GM08714 (cell line): ENCODE measurements around the gene DFFA.
"Not testable (repeated sequence)": the region's sequence is repeated elsewhere in the genome, so short reads cannot be mapped to it uniquely, and the experiment has no call there.

ENCODE experiments used
- H3K4me3 ChIP-seq: fragments of 200-500 bp; sonication (Bioruptor generic); 2 replicates; pipeline ENCODE4 v1.5.1; 2014; ENCODE audit warnings: mild to moderate bottlenecking, low read length, inconsistent platforms
- ZNF274 ChIP-seq: IDR thresholded peaks from 2 replicates; pipeline ENCODE4 v1.6.1; 2012; ENCODE audit warnings: mild to moderate bottlenecking, low read depth, low read length

Gene DFFA

DNA sequence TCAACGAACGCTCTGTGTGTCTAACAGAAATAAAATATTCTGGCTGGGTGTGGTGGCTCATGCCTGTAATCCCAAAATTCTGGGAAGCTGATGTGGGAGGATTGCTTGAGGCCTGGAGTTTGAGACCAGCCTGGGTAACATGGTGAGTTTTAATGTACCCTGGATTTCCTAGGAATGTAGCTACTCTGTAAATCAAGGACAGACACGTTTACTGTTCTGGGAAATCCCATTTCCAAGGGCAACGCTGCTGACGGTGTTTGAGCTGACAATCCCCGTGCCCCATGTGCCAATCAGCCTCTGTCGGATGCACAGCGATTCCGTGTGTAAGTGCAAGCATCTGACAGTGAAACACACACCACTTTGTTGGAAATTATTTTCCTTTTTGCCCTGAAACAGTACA is 14.5 kb downstream of the DFFA start:
- TF ChIP-seq ZNF274, result no peak

DNA sequence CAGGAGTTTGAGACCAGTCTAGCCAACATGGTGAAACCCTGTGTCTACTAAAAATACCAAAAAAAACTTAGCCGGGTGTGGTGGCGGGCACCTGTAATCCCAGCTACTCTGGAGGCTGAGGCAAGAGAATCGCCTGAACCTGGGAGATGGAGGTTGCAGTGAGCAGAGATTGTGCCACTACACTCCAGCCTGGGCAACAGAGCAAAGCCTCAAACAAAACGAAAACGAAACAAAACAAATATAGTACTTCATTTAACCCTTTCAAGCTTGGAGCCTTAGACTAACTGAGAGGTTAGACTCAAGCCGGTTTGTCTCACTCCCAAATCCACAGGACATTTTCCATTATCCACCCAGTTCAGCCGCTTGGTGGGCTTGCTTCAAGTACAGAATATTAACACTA is 14.9 kb downstream of the DFFA start:
- H3K4me3 ChIP-seq, result not testable (repeated sequence)

More for the DNA sequence above, 14.5 kb downstream of the DFFA start:
- no peak overlapping the region for H3K4me3 ChIP-seq

DNA sequence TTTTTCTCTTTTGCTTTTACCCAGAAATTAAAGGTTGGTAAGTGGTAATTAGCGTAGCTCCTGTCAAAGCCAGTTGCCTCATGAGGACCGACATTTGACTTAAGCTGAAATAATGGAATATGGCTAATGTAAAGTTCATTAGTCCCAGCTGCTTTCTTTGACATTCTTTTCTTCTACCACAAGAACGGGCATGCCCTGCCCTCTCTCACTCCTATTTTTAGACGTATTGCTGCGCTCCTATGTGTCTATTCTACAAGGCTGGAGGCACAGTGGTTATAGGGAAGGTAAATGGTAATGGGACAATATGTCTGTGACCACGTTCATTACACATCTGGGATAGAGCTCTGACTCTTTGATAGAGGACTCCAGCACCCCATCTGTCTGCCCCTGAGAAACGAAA is 15.7 kb downstream of the DFFA start:
- H3K4me3 ChIP-seq, result no peak overlapping the region
- no peak for TF ChIP-seq ZNF274

DNA sequence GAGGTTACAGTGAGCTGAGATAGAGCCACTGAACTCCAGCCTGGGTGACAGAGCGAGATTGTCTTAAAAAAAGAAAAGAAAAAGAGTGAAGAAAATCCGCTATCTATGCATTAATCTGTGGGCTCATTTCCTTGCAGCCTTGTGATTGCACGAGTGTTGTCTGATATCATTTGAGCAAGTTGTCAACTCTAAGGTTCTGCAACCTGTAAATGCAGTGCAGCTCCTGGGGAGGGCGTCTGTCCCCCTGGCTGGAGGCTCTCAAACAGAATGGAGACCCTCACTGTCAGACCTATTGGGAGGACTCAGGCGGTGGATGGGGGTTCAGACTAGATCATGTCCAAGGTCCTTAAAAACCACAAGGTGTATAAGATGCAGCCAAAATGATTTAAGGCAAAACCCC is 16.3 kb downstream of the DFFA start:
- H3K4me3 ChIP-seq, result no peak overlapping the region
- TF ChIP-seq ZNF274, result no peak

DNA sequence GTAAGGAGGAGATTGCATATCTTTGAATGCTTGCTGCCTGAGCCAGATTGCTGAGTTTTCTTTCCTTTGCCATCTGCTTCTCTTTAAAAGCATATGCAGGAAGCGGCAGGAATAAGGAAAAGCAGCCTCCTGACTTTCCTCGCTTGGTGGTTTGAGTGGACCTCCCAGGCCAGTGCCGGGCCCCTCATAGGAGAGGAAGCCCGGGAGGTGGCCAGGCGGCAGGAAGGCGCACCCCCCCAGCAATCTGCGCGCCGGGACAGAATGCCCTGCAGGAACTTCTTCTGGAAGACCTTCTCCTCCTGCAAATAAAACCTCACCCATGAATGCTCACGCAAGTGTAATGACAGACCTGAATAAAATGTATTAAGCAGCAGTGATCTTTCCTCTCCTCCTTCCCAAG is 21.0 kb downstream of the DFFA start:
- H3K4me3 ChIP-seq, result no peak overlapping the region
- TF ChIP-seq ZNF274, result no peak

DNA sequence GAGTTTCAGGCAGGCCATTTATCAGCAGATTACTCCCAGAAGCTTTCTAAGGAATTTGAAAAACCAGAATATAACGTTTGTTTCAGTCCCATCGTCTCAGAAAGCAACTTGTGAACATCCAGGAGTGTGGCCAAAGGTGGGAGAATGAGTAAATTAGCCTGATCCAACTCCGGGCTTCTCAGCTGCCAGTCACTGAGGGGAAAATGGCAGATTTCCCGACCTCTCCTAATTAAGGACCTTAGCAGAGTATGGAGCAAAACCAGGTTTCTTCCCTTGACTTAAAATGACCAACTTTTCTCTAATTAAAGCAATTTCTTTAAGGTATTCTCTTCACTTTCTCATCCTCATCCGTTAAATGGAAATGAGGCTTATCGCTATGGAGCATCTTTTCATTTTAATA is 21.5 kb downstream of the DFFA start:
- no peak for TF ChIP-seq ZNF274
- no peak overlapping the region for H3K4me3 ChIP-seq

DNA sequence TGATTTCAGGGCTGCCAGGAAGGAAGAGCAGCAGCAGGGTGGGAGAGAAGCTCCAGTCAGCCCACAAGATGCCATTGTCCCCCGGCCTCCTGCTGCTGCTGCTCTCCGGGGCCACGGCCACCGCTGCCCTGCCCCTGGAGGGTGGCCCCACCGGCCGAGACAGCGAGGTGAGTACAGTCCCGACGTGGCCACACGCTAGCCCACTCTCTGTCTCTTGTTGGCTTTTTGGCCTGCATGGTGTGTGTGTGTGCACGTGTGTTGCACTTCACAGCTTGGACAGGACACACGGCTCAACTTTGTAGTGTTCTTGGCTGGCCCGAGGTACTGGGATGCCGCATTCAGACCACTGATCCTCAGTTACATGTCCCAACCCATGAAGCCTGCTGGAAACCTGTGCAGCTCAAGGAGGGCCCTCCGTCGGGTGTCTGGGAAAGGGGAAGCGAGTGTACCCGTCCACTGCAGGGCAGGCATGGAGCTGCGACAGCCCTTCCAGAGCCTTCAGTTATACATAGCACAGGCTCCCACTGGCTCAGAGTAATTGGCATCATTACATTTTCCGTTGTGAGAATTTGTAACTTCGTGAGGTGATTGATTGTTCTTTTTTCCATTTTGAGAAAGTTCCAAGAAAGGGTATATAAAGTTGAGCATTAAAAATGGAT is 22.0 kb downstream of the DFFA start:
- no peak for TF ChIP-seq ZNF274
- H3K4me3 ChIP-seq, result no peak overlapping the region

DNA sequence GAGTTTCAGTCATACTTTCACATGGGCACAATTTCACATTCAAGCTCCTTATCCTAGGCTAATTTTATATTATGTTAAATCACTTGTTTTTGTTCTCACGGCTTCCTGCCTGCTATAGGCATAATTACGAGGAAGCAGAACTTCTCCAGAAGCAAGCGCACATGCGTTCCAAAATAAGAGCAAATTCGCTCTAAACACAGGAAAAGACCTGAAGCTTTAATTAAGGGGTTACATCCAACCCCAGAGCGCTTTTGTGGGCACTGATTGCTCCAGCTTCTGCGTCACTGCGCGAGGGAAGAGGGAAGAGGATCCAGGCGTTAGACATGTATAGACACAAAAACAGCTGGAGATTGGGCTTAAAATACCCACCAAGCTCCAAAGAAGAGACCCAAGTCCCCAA is 22.6 kb downstream of the DFFA start, which contains the start of gene CORT:
Gene CORT (plus strand): TSS at position 281 of the 400 bp plus-strand sequence. CDS start 193 bp downstream, outside the sequence.
- H3K4me3 ChIP-seq, result no peak within 1 kb of the TSS
- TF ChIP-seq ZNF274, result no peak

DNA sequence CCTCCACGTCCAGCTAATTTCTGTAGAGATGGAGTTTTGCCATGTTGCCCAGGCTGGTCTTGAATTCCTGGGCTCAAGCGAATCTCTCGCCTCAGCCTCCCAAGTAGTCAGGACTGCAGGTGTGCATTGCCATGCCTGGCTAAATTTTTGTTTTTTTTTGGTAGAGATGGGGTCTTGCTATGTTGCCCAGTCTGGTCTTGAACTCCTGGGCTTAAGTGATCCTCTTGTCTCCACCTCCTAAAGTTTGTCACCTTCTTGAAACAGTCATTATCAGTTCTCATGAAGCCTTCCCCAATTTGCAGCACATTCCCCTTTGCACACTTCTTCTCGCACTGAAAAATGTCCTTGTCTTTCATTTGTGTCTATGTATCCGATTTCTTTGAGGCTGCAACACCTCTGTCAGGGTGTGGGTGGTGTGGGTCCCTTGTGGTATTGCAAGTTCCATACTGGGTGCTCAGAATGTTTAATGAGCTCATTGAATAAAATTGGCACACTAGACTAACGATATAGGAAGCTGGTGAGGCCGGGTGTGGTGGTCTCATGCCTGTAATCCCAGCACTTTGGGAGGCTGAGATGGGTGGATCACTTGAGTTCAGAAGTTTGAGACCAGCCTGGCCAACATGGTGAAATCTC is 25.4 kb downstream of the DFFA start:
- no peak for TF ChIP-seq ZNF274
- H3K4me3 ChIP-seq, result no peak overlapping the region

DNA sequence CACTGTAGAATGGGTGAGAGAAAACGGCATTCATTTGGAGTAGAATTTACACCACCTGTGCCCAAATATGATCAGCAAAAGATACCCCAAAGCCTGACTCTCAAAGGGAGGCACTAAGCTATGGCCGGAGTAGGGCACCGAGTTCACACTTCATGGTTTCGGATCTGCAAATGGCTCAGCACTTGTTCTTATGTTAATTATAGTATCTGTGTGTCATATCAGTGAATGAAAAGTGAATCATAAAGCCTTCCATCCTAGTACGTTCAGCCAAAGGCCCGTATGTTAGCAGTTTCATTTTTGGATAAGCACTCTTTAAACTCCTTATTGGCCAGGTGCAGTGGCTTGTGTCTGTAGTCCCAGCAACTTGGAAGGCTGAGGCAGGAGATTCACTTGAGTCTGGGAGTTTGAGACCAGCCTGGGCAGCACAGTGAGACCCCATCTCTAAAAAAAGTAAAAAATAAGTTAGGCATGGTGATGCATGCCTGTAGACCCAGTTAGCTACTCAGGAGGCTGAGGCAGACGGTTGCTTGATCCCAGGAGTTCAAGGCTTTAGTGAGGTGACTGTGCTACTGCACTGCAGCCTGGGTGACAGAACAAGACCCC is 27.4 kb downstream of the DFFA start:
- H3K4me3 ChIP-seq, result no peak overlapping the region
- no peak for TF ChIP-seq ZNF274

DNA sequence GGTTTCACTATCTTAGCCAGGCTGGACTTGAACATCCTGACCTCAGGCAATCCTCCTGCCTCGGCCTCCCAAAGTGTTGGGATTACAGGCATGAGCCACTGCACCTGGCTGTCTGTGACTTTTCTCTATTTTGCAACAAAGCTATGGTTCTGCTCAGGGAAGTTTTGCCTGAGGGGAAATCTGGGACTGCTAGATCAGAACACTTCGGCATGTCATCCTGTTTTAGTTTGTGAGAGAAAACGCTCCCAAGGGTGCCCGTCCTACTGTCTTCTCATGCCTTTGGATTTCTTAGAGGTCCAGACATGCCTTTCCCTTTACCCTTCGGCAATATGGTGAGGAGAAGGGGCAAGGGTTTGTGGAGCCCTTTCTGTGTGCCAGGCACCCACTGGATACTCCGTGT is 28.1 kb downstream of the DFFA start:
- TF ChIP-seq ZNF274, result no peak
- H3K4me3 ChIP-seq, result no peak overlapping the region

DNA sequence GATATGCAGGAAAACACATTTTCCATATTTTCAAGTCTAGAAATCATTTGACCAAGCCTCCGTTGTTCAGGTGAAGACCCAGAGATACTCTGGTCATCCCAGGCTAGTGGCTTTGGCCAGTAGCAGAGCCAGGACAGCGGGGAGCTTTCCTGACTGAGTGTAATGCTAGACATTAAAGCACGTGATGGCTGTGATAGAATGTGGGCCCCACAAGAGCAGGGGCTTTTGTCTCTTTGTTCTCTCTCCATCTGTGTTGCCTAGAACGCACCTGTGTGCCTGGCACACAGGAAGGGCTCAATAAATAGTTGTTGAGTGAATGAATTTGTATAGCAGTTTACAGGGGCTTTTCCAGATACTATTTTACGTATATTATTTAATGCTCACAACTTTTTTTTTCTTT is 31.5 kb downstream of the DFFA start:
- TF ChIP-seq ZNF274, result no peak
- H3K4me3 ChIP-seq, result no peak overlapping the region

DNA sequence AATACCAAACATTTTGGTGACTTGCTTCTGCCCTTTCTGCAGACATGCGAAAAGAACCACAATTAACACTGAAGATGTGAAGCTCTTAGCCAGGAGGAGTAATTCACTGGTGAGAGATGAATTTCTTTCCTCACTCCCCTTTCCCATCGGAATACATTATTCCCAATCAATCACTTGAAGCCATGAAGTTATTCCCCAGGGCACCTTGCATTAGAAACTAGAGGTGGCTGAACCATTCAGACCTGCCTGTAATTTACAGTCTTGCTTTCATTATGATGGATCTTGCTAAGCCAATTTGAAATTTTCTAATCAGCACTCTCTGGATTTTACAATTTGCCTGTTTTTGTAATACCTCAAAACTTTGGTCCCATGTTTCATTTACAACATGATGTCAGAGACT is 32.0 kb downstream of the DFFA start:
- no peak for TF ChIP-seq ZNF274
- H3K4me3 ChIP-seq, result no peak overlapping the region

DNA sequence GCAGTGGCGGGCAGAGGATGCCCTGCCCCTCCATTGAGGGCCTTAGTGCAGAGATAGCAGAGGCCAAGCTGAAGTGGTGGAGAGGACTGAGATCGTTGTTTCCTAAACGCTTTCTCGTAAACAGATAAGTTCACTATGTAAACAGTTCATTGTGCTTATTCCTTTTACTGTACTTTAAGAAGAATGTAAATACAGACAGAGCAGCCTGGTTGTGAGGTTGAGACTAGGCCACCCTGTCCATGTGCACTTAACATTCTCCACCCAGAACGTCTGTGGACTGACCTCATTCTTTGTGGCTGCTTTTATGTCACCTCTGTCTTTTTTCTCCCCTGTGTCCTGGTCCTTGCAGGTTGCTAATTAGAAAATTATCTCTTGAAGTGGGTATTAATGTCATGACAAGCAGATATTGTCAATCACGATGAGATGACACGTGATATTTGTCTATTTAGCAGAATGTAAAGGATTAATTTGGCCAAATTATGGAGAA is 33.6 kb downstream of the DFFA start:
- TF ChIP-seq ZNF274, result no peak
- H3K4me3 ChIP-seq, result no peak overlapping the region

DNA sequence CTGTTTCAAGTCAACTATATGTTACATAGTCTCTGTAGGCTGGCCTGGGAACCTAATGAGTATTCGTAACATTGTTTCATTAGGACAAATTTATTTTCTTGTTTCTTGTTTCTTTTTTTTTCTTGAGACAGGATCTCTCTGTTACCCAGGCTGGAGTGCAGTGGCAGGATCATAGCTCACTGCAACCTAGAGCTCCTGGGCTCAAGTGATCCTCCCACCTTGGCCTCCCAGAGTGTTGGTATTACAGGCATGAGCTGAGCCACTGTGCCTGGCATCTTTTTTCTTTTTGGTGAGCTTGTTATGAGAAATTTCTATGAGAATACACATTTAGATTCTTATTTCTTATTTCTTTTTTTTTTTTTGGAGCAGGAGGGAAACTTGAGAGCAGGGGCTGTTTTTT is 35.3 kb downstream of the DFFA start:
- no peak for TF ChIP-seq ZNF274
- no peak overlapping the region for H3K4me3 ChIP-seq
